Fibroblast of lung (primary cell): Measurements from ENCODE around the gene CD276. TPM values are rescaled to one million over a fixed set of nuclear protein-coding genes. Genes with fewer than 3 reads are reported as not detected.

ENCODE experiments used
- DNase-seq, 2 donors: peaks; one replicate each; pipeline versions ENCODE4 v3.0.0 to v3.0.0-alpha.2; 2010; ENCODE audit warnings: low read depth in 2 of 2
- H2AFZ ChIP-seq: 2 replicates; pipeline ENCODE4 v1.5.1; 2012; ENCODE audit warnings: low read length, control low read depth, inconsistent platforms
- H3K27ac ChIP-seq: 2 replicates; pipeline ENCODE4 v1.5.1; 2011; ENCODE audit warnings: low read length, control low read depth; ENCODE audit not compliant: insufficient read depth
- H3K27me3 ChIP-seq: 2 replicates; pipeline ENCODE4 v1.5.1; 2011; ENCODE audit warnings: mild to moderate bottlenecking, low read length; ENCODE audit not compliant: control insufficient read depth, insufficient read depth
- H3K36me3 ChIP-seq: 2 replicates; pipeline ENCODE4 v1.5.1; 2011; ENCODE audit warnings: low read length; ENCODE audit not compliant: control insufficient read depth, insufficient read depth
- H3K4me1 ChIP-seq: 2 replicates; pipeline ENCODE4 v1.5.1; 2011; ENCODE audit warnings: low read length; ENCODE audit not compliant: control insufficient read depth, insufficient read depth; ENCODE audit errors: extremely low read depth
- H3K4me2 ChIP-seq: 2 replicates; pipeline ENCODE4 v1.5.1; 2011; ENCODE audit warnings: low read length, control low read depth; ENCODE audit not compliant: insufficient read depth; ENCODE audit errors: extremely low read depth
- H3K4me3 ChIP-seq, 4 experiments: fragments of 200-600 bp in 1 of 4; sonication (generic) in 1 of 4; replicated peaks in 1 of 4; 2 replicates each; pipeline ENCODE4 v1.5.1; 2011 to 2016; ENCODE audit warnings: low read length in 4 of 4, low read depth in 3 of 4, mild to moderate bottlenecking in 3 of 4, control low read depth in 2 of 4, inconsistent platforms in 1 of 4, mixed read lengths in 1 of 4; ENCODE audit not compliant: insufficient read depth in 1 of 4; ENCODE audit errors: control extremely low read depth in 1 of 4
- H3K79me2 ChIP-seq: 2 replicates; pipeline ENCODE4 v1.5.1; 2012; ENCODE audit warnings: mild to moderate bottlenecking, low read length, inconsistent platforms; ENCODE audit not compliant: control insufficient read depth, insufficient read depth
- H3K9ac ChIP-seq: 2 replicates; pipeline ENCODE4 v1.5.1; 2011; ENCODE audit warnings: mild to moderate bottlenecking, low read length, control low read depth; ENCODE audit not compliant: insufficient read depth
- H3K9me3 ChIP-seq: 2 replicates; pipeline ENCODE4 v1.5.1; 2012; ENCODE audit warnings: low read depth, low read length; ENCODE audit not compliant: control insufficient read depth, insufficient read depth
- H4K20me1 ChIP-seq: 2 replicates; pipeline ENCODE4 v1.5.1; 2011; ENCODE audit warnings: low read length; ENCODE audit not compliant: control insufficient read depth, insufficient read depth; ENCODE audit errors: extremely low read depth
- CTCF ChIP-seq, 2 donors: IDR thresholded peaks in 1 of 2; conservative IDR thresholded peaks in 1 of 2; 1 replicate in 1 of 2; 2 replicates in 1 of 2; pipeline ENCODE4 v1.5.1; 2011 to 2012; ENCODE audit warnings: low read length in 2 of 2, control low read depth in 1 of 2, inconsistent platforms in 1 of 2, low read depth in 1 of 2, mild to moderate bottlenecking in 1 of 2
- EZH2 ChIP-seq: IDR thresholded peaks from 2 replicates; pipeline ENCODE4 v1.5.1; 2012; ENCODE audit warnings: low read length, control low read depth, mild to moderate bottlenecking; ENCODE audit errors: missing control alignments
- polyA plus RNA-seq, 2 donors: library from polyadenylated mRNA; depleted of rRNA in 1 of 2; stranded (reverse) in 1 of 2; unstranded in 1 of 2; fragments of >200 nt; gene quantifications; 2 replicates each; pipeline ENCODE4 v1.2.1, GENCODE V29; 2011 to 2012; ENCODE audit warnings: missing spikeins in 1 of 2
- total RNA-seq: library from RNA; depleted of rRNA; stranded (reverse); fragments of >200 nt; gene quantifications from 2 replicates; pipeline ENCODE4 v1.2.1, GENCODE V29; 2014

CD276 gene
- total and polyA plus RNA-seq, 2 donors (not counting 1 experiment from before 2014, with no cell fraction given) = 88.5 to 103 TPM

- no peak overlapping the region for H3K9ac ChIP-seq
- no peak overlapping the region for H3K4me3 ChIP-seq
- H3K27ac ChIP-seq = no peak overlapping the region
- no peak overlapping the region for H3K4me2 ChIP-seq
- no peak for DNase-seq
- H4K20me1 ChIP-seq = no peaks in the 10 kb centered on the region
- H3K4me1 ChIP-seq = no peaks in the 10 kb centered on the region
- no peak overlapping the region for H2AFZ ChIP-seq
- no peak for TF ChIP-seq EZH2
- no peak for TF ChIP-seq CTCF (conservative IDR thresholded peaks at IDR 0.05 in 1 of 2, IDR thresholded peaks at IDR 0.05 in 1 of 2; ENCODE audit: low read depth in 1 of 2, low read length in 2 of 2)
- H3K27me3 ChIP-seq = no peaks in the 10 kb centered on the region
- H3K36me3 ChIP-seq = no peaks in the 10 kb centered on the region
- no peaks in the 10 kb centered on the region for H3K79me2 ChIP-seq
- no peaks in the 10 kb centered on the region for H3K9me3 ChIP-seq
Measured at GRCh38 chr15:73732930-73733329, 48.7 kb downstream of the CD276 start.

GRCh38 chr15:73737535-73737934 is 53.4 kb downstream of the CD276 start:
- no peak overlapping the region for H3K9ac ChIP-seq
- no peaks in the 10 kb centered on the region for H4K20me1 ChIP-seq
- no peak for DNase-seq
- H3K4me3 ChIP-seq = no peak overlapping the region
- no peaks in the 10 kb centered on the region for H3K27me3 ChIP-seq
- no peak overlapping the region for H3K4me2 ChIP-seq
- no peaks in the 10 kb centered on the region for H3K9me3 ChIP-seq
- H3K4me1 ChIP-seq = no peaks in the 10 kb centered on the region
- H3K79me2 ChIP-seq = no peaks in the 10 kb centered on the region
- H2AFZ ChIP-seq = no peak overlapping the region
- TF ChIP-seq EZH2 (no peak), CTCF (conservative IDR thresholded peaks at IDR 0.05 in 1 of 2, IDR thresholded peaks at IDR 0.05 in 1 of 2; ENCODE audit: low read depth in 1 of 2, low read length in 2 of 2) (no peak)
- H3K36me3 ChIP-seq = no peaks in the 10 kb centered on the region
- no peak overlapping the region for H3K27ac ChIP-seq

- H3K4me3 ChIP-seq = no peak overlapping the region
- H3K79me2 ChIP-seq = no peaks in the 10 kb centered on the region
- no peak for DNase-seq
- H3K27me3 ChIP-seq = peaks cover 3% of the 10 kb centered on the region
- no peak overlapping the region for H3K27ac ChIP-seq
- no peaks in the 10 kb centered on the region for H3K4me1 ChIP-seq
- H4K20me1 ChIP-seq = no peaks in the 10 kb centered on the region
- no peak overlapping the region for H3K9ac ChIP-seq
- H3K36me3 ChIP-seq = no peaks in the 10 kb centered on the region
- H2AFZ ChIP-seq = no peak overlapping the region
- H3K4me2 ChIP-seq = no peak overlapping the region
- TF ChIP-seq EZH2 (no peak), CTCF (conservative IDR thresholded peaks at IDR 0.05 in 1 of 2, IDR thresholded peaks at IDR 0.05 in 1 of 2; ENCODE audit: low read depth in 1 of 2, low read length in 2 of 2) (no peak)
- no peaks in the 10 kb centered on the region for H3K9me3 ChIP-seq
Measured at GRCh38 chr15:73740152-73741048, 56.2 kb downstream of the CD276 start.
